NCI-H526 (cell line): ENCODE measurements around the gene NEK10.
"Not testable (repeated sequence)": the region's sequence is repeated elsewhere in the genome, so short reads cannot be mapped to it uniquely, and the experiment has no call there.

Experiments used
- DNase-seq, 2 experiments: peaks; one replicate each; lab custom pipeline; 2025; lab: John Stamatoyannopoulos, UW

Gene NEK10

GRCh38 chr3:27354161-27354560 is 15.0 kb downstream of the NEK10 start:
- DNase-seq: no peak

DNA sequence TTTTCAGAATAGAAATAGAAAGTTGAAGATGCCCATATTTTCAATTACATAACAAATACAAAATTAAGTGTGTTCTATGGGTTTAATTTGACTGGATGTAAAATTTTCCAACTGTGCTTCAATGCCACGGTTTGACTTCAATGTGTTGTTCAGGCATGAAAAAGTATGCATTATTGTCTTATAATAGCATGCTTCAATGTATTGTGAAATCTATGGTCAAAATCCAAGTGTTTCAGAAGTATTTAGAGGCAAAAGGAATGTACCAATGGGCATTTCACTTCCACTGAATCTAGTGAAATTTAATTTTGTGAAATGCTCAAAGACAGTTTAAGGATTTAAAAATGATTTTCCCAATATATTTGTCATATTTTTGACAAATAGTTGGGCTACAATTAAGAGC is 16.0 kb downstream of the NEK10 start:
- DNase-seq: no peak

DNA sequence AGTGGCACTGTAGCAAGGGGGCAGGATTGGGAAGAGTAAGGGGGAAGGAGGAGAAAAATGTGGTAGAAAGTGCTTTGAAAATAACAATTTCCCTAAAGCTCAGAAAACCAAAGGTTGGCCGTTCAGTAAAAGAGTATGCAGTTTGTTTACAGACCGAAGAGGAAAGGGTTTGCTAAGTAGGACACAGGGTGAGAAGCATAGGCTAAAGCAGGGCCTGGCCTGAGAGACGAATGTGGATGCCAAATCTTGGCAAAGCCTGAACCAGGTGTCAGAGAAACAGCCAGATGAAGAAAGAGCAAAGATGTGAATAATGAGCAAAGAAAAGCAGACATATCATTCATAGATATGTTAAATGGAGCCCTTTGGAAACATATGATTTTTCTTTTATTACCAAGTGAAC is 17.1 kb downstream of the NEK10 start:
- no peak for DNase-seq

DNA sequence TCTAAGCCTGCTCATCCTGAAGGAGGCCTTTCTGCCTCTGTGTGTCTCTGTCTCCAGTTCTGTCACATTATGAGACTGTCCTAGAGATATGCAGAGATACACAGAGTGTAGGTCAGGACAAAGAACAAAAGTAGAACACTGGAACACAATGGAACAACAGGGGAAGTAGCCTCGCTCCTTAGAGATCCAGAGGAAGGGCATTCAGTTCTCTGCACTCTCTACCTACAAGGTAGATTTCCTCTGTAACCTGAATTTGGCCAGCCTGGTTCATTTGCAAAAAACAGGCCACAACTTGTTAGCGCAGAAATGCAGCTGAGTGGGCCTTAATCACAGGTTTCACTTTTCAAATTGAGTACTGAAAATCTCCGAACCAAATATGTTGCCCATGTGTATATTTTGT is 19.4 kb downstream of the NEK10 start:
- no peak for DNase-seq

GRCh38 chr3:27345959-27346865 is 23.0 kb downstream of the NEK10 start:
- no peak for DNase-seq

DNA sequence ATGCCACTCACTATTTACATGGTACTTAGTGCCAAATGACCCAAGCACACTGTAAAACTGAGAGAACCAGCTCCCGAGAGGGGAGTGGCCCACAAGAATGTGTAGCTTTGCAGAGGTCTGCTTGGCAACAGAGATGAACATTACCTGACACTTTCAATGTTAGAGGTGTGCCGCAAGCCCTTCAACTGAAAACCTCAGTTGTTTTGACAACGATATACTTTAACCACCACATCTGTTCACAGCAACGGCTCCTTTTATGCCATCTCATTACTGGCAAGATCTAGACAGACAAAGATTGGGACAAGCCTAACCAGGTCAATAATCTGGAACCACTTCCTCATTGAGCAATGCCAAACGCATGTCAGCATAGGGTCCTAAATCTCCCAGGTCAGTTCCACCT is 23.7 kb downstream of the NEK10 start:
- no peak for DNase-seq

GRCh38 chr3:27345045-27345444 is 24.1 kb downstream of the NEK10 start:
- no peak for DNase-seq

DNA sequence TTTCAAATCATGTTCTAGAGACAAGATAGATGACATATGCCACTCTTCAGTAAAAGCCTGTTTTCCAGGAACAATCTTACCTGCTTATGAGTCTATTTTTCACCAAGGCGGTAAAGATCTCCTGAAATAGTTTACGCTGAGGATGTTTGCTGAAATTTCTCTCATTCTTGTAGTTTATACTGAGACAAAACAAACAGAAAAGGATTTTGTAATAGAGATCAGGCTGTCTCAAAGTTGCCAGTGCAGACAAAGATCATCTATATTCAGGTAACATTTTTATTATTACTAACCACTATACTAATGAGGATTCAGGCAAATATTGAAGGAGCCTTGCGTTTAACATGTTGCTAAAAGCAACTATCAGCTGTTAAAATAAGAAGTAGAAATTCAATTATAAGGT is 25.0 kb downstream of the NEK10 start:
- DNase-seq: no peak

- no peak for DNase-seq
Observed at GRCh38 chr3:27342267-27342666, 26.9 kb downstream of the NEK10 start.

GRCh38 chr3:27340534-27340933 is 28.6 kb downstream of the NEK10 start:
- DNase-seq: peak; percentile 2 to 13

- DNase-seq: no peak
Observed at GRCh38 chr3:27335571-27335970, 33.6 kb downstream of the NEK10 start.

DNA sequence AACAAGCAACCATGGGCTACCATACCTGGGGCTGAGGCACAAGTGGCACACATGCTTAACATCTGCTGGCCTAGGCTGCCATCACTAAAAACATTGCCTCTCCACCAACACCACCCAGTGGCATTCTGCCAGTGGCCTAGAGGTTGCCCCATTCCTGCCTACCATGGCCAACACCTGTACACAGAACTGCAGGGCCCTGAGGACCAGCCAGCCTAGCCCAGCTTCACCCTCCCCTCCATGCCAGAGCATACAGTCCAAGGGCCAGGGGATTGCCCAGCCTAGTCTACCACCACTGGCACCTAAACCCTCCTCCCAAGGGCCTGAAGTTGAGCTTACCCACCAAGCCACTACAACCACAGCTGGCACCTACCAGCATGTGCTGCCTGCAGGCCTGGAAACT is 35.3 kb downstream of the NEK10 start:
- DNase-seq: no peak

GRCh38 chr3:27328982-27329762 is 40.0 kb downstream of the NEK10 start:
- not testable (repeated sequence) for DNase-seq

DNA sequence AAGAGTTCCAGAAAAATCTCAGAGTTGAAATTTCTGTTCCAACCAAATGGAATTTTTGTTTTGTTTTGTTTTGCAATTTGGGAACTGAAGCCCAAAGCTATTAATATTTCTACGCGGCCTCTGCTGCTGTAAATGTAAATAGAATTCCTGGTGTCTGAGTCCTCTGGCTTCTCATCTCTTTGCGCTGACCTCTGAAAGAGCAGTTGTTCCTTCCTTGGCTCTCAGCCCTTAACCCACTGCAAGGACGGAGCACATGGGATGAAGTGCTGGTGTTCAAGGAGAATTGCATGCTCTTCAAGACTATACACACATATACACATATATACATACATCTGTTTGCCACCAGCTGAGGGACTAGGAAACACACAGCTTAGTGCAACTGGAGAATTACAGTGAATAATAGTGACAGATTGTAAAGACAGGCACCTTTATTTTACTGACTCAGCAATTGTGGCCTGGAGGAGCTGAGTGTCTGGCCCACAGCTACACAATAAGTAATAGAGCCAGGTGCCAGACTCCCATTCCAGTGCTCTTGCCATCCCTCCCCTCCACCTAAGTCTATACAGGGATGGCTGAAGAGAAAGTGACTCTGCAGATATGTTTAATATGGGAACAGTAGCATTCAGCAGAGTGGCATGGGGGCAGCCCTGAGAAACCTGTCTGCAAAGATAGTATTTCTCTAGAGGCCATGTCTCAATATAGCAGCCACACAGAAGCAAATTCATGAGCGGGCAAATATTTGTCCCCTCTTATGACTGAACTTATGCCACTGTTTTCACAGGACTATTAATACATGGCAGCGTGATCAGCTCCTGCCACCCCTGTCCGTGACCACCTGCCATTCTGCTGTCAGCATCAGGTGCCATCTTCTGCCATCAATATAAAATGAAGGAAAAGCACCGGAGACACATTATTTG is 42.3 kb downstream of the NEK10 start:
- no peak for DNase-seq

GRCh38 chr3:27326202-27326601 is 43.0 kb downstream of the NEK10 start:
- no peak for DNase-seq

GRCh38 chr3:27325419-27325818 is 43.8 kb downstream of the NEK10 start:
- no peak for DNase-seq

DNA sequence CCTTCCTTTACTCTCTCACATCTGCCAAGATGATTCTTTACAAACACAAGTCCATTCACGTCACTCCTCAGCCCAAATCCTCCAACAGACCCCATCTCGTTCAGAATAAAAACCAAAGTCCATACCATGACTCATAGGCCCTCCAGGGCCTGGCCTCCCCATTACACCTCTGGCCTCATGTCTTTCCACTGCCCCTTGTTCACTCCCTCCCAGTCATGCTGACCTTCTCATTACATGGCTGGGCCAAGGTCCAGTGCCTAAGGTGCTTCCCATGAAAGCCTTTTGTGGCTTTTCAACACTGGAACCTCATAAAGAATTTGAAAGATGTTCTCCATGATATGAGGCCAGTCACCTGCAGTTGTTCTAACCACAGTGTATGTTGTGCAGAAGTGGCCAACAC is 44.5 kb downstream of the NEK10 start:
- no peak for DNase-seq

DNA sequence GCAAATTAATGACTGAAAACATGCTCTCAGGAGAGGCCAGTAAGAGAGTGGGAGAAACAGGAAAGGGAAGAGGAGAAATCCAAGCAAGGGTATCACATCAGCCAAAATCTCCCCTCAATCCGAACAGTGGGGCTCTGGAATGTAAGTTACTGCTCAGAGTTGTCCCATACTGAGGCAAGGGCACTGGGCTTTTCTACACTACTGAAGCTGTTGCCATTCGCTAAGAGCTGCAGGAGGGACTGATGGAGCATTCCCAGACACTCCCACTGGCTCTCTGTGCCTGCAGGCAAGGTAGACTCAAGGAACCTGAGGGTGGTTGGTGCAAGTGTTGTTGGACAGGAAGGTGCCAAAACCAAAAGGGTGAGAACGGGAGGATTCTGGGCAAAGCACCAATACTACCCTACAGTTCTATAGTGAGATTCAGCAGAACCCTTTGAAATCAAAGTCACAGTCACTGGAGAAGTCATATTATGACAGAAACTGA is 46.1 kb downstream of the NEK10 start:
- DNase-seq: no peak

DNA sequence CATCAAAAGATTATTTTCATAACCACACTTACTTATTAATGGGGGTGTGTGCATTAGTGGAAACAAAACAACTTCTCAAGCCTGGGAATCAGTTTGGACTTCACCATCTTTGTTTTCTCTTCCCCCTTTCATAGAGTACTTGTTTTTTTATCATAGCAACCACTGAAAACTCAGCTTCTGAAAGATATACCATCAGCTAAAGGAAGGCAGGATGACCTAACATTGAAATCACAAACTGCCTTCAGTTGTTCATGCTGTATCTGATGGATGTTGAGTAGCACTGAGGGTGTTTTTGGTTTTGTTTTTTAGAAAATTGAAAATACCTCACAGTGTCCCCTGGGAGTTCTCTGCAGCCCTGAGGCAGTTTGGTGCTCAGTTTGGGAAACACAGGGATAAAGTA is 46.5 kb downstream of the NEK10 start:
- DNase-seq: no peak

DNA sequence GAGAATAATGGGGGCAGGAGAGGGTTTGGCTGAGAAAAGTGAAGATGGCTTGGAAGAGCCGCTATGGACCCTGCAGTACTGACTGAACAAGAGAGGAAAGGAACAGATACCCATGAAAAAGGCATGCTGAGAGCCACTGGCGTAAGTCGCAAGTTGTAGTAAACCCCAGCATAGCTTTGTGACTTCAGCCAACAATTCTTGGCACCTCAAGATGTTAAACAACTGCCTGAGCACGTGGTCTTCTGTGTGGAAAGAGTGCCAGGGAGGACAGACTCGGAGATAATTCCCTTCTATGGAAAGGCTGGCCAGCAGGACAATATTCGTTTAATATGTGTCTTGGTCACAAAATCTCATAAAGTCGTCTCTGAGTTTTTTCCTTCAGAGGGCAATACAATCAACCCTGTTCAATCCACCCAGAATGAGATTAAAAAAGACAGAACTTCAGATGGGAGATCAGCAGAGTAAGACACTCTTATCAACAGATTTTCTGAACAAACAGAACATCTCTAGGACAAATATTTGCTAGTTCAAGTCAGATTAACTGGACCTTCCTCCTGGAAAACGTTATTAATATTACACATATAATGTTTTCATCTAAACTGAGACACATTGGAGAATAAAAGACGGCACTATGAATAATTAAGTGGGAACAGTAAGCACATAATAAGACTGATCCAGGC is 49.2 kb downstream of the NEK10 start:
- no peak for DNase-seq

- DNase-seq: no peak
Observed at GRCh38 chr3:27319304-27319703, 49.9 kb downstream of the NEK10 start.
